GM19351 (cell line): ENCODE measurements around the gene CRADD.
"Not testable (repeated sequence)": the region's sequence is repeated elsewhere in the genome, so short reads cannot be mapped to it uniquely, and the experiment has no call there.

Experiments used
- ATAC-seq: cut with Tn5 transposase; IDR thresholded peaks from one replicate; pipeline ENCODE4 v1.9.1; 2021; ENCODE audit warnings: mild to moderate bottlenecking, moderate library complexity; ENCODE audit not compliant: unreplicated experiment

The CRADD gene

GRCh38 chr12:93705237-93705636 is 28.1 kb downstream of the CRADD start:
- ATAC-seq: no peak

- no peak for ATAC-seq
Observed at GRCh38 chr12:93706387-93706786, 29.2 kb downstream of the CRADD start.

GRCh38 chr12:93706824-93707223 is 29.6 kb downstream of the CRADD start:
- no peak for ATAC-seq

GRCh38 chr12:93707836-93708235 is 30.7 kb downstream of the CRADD start:
- no peak for ATAC-seq

GRCh38 chr12:93708952-93709351 is 31.8 kb downstream of the CRADD start:
- ATAC-seq: no peak

- no peak for ATAC-seq
Observed at GRCh38 chr12:93709386-93709785, 32.2 kb downstream of the CRADD start.

GRCh38 chr12:93710574-93710926 is 33.4 kb downstream of the CRADD start:
- ATAC-seq: no peak

- not testable (repeated sequence) for ATAC-seq
Observed at GRCh38 chr12:93711502-93711901, 34.3 kb downstream of the CRADD start.

- no peak for ATAC-seq
Observed at GRCh38 chr12:93712200-93712599, 35.0 kb downstream of the CRADD start.

GRCh38 chr12:93713060-93713459 is 35.9 kb downstream of the CRADD start:
- ATAC-seq: no peak

GRCh38 chr12:93713800-93714199 is 36.6 kb downstream of the CRADD start:
- no peak for ATAC-seq

GRCh38 chr12:93714382-93714781 is 37.2 kb downstream of the CRADD start:
- ATAC-seq: no peak

GRCh38 chr12:93719710-93720109 is 42.5 kb downstream of the CRADD start:
- ATAC-seq: no peak

- ATAC-seq: no peak
Observed at GRCh38 chr12:93720559-93720958, 43.4 kb downstream of the CRADD start.

- ATAC-seq: no peak
Observed at GRCh38 chr12:93722179-93722578, 45.0 kb downstream of the CRADD start.

- no peak for ATAC-seq
Observed at GRCh38 chr12:93722835-93723567, 45.8 kb downstream of the CRADD start.

- ATAC-seq: no peak
Observed at GRCh38 chr12:93723568-93723930, 46.4 kb downstream of the CRADD start.

GRCh38 chr12:93725531-93725930 is 48.4 kb downstream of the CRADD start:
- no peak for ATAC-seq

- ATAC-seq: no peak
Observed at GRCh38 chr12:93727195-93727811, 50.1 kb downstream of the CRADD start.

- no peak for ATAC-seq
Observed at GRCh38 chr12:93727911-93728310, 50.7 kb downstream of the CRADD start.

- ATAC-seq: no peak
Observed at GRCh38 chr12:93729934-93730333, 52.8 kb downstream of the CRADD start.

- ATAC-seq: peak; percentile 71
Observed at GRCh38 chr12:93733358-93733757, 56.2 kb downstream of the CRADD start.

GRCh38 chr12:93733928-93734327 is 56.8 kb downstream of the CRADD start:
- no peak for ATAC-seq
